AG09319 (cell line): ENCODE data around the gene MISP3.

Experiments
- DNase-seq: peaks from one replicate; pipeline ENCODE4 v3.0.0-alpha.2; 2010; ENCODE audit warnings: low read depth; ENCODE audit errors: extremely low read depth
- TF ChIP-seq, protein P1 (sequence below): IDR thresholded peaks from 2 replicates; pipeline ENCODE4 v1.5.1; 2011; ENCODE audit warnings: low read depth, mild to moderate bottlenecking, inconsistent platforms, low read length, moderate library complexity

Gene MISP3

DNA sequence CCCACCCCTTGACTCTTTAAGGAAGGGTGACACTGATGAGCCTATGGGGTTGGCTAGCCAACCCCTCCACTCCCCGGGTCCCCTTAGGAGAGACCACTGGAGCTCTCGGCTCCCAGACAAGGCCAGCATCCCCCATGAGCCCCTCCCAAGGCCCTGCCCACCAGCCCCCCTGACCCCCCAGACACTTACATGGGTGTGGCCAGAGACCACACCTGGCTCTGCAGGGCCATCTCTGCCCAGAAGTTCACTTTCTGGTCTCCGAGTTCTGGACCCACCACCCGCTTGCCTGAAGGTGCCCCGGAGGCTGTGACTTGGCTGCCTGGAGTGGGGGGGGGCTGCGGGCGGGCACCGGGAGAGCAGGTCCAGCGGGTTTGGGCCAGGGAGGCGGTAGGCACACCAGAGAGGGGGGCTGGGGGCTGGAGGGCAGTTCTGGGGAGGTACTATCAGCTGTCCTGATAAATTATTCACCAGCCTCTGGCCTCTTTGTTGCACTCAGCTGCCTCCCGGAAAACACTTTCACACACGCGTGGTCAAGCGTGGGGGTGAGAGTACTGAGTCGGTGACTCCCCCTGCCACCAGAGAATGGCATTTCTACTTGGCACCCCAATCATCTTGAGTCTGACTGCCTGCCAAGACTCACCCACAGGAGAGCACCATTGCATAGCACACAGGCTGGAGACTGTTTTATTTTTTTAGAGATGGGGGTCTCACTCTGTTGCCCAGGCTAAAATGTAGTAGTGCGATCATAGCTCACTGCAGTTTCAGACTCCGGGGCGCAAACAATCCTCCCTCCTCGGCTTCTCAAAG is 10.6 kb upstream of the MISP3 start, which contains the start of gene PALM3:
PALM3 (minus strand) TSS at position 326 of the 807 bp plus-strand sequence; CDS start at position 230, 96 bp downstream.
- TF ChIP-seq, protein P1, sequence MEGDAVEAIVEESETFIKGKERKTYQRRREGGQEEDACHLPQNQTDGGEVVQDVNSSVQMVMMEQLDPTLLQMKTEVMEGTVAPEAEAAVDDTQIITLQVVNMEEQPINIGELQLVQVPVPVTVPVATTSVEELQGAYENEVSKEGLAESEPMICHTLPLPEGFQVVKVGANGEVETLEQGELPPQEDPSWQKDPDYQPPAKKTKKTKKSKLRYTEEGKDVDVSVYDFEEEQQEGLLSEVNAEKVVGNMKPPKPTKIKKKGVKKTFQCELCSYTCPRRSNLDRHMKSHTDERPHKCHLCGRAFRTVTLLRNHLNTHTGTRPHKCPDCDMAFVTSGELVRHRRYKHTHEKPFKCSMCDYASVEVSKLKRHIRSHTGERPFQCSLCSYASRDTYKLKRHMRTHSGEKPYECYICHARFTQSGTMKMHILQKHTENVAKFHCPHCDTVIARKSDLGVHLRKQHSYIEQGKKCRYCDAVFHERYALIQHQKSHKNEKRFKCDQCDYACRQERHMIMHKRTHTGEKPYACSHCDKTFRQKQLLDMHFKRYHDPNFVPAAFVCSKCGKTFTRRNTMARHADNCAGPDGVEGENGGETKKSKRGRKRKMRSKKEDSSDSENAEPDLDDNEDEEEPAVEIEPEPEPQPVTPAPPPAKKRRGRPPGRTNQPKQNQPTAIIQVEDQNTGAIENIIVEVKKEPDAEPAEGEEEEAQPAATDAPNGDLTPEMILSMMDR = no peak
- DNase-seq = no peak

DNA sequence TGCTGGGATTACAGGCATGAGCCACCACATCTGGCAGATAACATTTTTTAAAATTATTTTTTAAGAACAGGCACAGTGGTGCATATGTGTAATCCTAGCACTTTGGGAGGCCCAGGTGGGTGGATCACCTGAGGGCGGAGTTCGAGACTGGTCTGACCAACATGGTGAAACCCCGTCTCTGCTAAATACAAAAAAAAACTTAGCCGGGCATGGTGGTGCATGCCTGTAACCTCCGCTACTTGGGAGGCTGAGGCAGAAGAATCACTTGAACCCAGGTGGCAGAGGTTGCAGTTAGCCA is 10.1 kb upstream of the MISP3 start:
- TF ChIP-seq, protein P1 = no peak
- DNase-seq = no peak

DNA sequence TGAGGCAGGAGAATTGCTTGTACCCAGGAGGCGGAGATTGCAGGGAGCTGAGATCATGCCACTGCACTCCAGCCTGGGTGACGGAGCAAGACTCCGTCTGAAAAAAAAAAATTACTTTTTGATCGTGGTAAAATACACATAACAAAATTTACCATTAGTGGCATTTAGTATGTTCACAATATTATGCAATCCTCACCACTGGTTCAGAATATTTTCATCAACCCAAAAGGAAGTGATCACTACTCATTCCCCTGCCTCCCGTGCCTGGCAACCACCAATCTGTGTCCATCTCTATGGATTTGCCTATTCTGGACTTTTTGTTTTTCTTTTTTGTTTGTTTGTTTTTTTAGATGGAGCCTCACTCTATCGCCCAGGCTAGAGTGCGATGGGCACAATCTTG is 9.5 kb upstream of the MISP3 start:
- TF ChIP-seq, protein P1 = no peak
- DNase-seq = no peak

DNA sequence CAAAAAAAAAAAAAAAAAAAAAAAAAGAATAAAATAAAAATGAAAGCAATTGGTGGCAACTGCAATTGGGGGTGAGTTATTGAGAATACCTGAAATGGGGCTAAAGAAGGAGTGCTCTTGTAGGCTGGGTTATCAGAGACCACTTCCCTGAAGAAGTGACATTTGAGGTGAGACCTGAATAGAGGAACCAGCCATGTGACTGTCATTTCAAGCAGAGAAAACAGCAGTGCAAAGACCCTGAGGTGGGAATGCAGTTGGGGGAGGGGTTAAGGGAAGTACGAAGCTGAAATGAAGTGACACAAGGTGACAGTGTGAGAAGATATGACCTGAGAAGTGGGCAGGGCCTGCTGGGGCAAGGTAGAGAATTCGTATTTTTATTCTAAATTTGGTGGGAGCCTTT is 6.5 kb upstream of the MISP3 start:
- DNase-seq = no peak

DNA sequence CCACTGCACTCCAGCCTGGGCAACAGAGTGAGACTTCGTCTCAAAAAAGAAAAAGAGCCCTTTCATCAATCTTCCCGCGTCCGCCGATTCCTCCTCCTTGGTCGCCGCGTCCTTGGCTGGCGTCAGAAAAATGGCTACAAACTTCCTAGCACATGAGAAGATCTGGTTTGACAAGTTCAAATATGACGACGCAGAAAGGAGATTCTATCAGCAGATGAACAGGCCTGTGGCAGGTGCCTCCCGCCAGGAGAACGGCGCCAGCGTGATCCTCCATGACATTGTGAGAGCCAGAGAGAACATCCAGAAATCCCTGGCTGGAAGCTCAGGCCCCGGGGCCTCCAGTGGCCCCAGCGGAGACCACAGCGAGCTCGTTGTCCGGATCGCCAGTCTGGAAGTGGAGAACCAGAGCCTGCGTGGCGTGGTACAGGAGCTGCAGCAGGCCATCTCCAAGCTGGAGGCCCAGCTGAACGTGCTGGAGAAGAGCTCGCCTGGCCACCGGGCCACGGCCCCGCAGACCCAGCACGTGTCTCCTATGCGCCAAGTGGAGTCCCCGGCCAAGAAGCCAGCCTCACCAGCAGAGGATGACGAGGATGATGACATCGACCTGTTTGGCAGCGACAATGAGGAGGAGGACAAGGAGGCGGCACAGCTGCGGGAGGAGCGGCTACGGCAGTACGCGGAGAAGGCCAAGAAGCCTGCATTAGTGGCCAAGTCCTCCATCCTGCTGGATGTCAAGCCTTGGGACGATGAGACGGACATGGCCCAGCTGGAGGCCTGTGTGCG is 2.1 kb upstream of the MISP3 start:
- TF ChIP-seq, protein P1 = no peak
- no peak for DNase-seq

More for the DNA sequence above, 6.5 kb upstream of the MISP3 start:
- TF ChIP-seq, protein P1 = no peak

DNA sequence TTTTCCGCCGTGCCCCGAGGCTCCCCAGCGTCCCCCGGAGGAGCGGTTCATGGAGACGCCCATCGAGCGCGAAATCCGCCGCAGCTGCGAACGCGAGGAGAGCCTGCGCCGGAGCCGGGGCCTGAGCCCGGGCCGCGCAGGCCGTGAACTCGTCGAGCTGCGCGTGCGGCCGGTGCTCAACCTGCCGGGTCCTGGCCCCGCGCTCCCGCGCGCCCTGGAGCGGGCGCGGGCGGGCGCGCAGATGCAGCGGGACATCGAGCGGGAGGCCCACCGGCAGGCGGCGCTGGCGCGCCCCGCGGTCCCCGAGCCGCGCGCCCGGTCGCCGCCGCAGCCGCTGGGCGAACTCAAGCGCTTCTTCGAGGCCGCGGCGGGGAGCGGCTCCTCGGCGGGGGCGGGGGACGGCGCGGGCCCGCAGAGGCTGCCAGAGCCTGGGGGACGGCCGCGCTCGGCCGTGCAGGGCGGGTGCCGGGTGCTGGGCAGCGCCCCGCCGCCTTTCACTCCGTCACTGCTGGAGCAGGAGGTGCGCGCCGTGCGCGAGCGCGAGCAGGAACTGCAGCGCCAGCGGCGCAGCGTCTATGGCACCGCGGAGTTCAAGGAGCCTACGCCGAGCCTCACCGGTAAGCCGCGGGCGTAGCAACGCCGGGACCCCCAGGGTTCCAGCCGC is 807 bp downstream of the MISP3 start:
- no peak for DNase-seq
- TF ChIP-seq, protein P1 = peak; percentile 25
